BLaER1 treated with 17β-estradiol and CSF1 and Interleukin-3, amounts not matched to agents 10 nM and 100 nM (cell line): ENCODE data around the gene KCND1.

Source experiments
- H3K27ac ChIP-seq, 11 experiments: shearing (Covaris generic); formaldehyde crosslinking; 2 replicates each; pipeline ENCODE4 v1.8.1; 2022
- H3K27me3 ChIP-seq, 11 experiments: shearing (Covaris generic); formaldehyde crosslinking; 2 replicates each; pipeline ENCODE4 v1.8.1; 2022
- H3K36me3 ChIP-seq, 11 experiments: shearing (Covaris generic); formaldehyde crosslinking; 2 replicates each; pipeline ENCODE4 v1.8.1; 2022
- H3K4me1 ChIP-seq, 10 experiments: shearing (Covaris generic); formaldehyde crosslinking; 2 replicates each; pipeline ENCODE4 v1.8.1; 2022
- H3K4me2 ChIP-seq, 11 experiments: shearing (Covaris generic); formaldehyde crosslinking; 2 replicates each; pipeline ENCODE4 v1.8.1; 2022
- H3K4me3 ChIP-seq, 10 experiments: shearing (Covaris generic); formaldehyde crosslinking; 2 replicates each; pipeline ENCODE4 v1.8.1; 2022
- H3K9ac ChIP-seq, 11 experiments: shearing (Covaris generic); formaldehyde crosslinking; 2 replicates each; pipeline ENCODE4 v1.8.1; 2022
- H3K9me3 ChIP-seq, 11 experiments: shearing (Covaris generic); formaldehyde crosslinking; replicated peaks in 1 of 11; 2 replicates each; pipeline ENCODE4 v1.8.1; 2022
- H4K20me1 ChIP-seq, 11 experiments: shearing (Covaris generic); formaldehyde crosslinking; 2 replicates each; pipeline ENCODE4 v1.8.1; 2022
- Cebpa-rat ChIP-seq, 11 experiments: shearing (Covaris generic); IDR thresholded peaks; 2 replicates each; pipeline ENCODE4 v1.8.1; 2022

The KCND1 gene

DNA sequence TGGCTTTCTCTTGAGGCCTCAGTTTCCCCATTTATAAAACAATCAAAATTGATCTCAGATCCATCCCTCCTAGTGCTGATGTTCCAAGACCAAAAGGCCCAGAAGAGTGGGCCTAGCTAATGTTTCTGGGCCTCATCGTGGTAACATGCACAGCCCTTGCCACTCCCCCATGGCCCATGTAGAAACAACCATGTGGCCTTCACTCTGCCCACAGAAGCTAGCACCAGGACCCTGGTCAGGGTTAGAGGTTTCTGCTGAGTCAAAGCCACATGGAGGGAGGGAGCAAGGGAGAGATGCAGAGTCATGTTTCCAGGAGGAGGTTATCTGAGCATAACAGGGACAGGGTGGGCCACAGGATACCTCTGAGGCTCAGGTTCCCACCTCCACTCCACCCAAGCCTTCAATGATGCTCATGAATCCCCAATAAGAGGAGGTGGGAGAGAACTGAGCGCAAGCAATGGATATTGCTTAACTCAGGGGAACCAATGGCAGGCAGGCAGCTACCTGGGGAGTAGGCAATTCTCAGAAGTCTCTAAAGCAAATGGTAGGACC lies 31.2 kb downstream of the KCND1 start:
- Histone ChIP-seq H3K4me2 (peak overlapping the region; percentile 60 to 85 (median 73)), H3K27me3 (peaks cover 32 to 95% (median 80%) of the 10 kb centered on the region in 11 experiments), H3K4me1 (peaks cover 51 to 75% (median 60%) of the 10 kb centered on the region in 10 experiments), H4K20me1 (peaks cover 0 to 95% (median 60%) of the 10 kb centered on the region in 11 experiments; a peak in 18 of 22 replicates), H3K9ac (peak overlapping the region in 3 of 11 experiments; percentile 29 to 36 (median 33); a peak in 5 of 22 replicates), H3K9me3 (no peaks in the 10 kb centered on the region), H3K36me3 (peaks cover 0 to 32% (median 11%) of the 10 kb centered on the region in 11 experiments; a peak in 11 of 22 replicates), H3K4me3 (no peak overlapping the region), H3K27ac (peak overlapping the region in 9 of 11 experiments; percentile 45 to 92 (median 84); a peak in 15 of 22 replicates)
- TF ChIP-seq Cebpa-rat (IDR thresholded peaks at IDR 0.05), result no peak

DNA sequence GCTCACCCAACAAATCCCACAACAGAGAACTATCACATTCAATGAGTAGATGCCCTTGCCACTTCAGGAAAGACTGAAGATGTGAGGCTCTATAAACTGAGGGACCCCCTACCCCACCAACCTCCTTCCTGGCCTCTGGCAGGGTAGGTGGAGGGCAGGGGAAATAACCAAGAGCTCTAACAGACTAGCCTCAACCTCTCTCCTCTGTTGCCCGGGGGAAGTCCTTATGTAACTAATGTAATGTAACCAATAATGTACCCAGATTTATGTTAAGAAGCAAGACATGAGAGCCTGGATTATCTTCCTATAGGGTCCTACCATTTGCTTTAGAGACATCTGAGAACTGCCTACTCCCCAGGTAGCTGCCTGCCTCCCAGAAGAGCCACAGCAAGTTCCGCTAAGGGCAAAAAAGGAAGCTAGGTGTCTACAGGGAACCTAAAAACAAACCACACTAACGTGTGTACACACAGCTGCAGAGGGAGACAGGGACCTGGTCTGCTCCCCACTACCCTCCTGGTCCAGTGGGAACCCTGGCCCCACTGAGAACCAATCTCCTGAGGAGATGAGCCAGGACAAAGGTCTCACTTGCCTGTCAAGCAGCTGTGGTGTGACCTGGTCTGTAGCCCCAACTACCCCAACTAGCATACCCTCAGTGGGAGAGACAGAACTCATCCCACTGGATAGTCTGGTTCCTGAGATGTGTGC lies 32.0 kb downstream of the KCND1 start:
- H3K4me2 ChIP-seq, result peak overlapping the region; percentile 60 to 85 (median 73)
- H3K4me3 ChIP-seq, result no peak overlapping the region

DNA sequence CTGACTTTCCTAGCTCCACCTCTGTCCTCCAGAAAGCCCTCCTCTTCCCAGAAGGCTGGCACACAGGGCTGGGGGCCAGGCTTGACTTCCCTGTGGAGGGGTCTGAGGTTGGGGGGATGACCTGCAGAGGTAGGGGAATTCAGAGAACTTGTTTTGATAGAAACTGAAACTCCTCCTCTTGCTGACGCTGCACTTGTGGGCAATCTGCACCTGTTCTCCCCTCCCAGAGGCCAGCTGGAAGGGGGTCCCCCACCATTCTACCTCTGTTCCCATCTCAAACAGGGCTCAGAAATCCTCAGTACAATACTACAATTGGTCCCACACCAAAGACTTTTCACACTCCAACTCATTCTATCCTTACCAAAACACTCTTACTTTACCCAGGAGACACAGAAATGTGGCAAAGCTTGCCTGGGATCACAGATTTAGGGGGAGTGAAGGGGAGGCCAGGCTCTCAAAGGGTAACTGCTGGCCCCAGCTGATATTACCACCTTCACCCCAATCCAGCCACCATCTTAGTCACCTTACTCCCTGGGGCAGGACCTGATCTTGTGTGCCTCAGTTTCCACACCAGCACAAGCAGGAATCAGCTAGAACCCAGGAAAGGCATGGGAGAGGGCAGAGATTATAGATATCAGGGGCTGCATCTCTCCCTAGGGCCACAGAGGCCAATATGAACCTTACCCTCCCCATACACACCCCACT lies 32.8 kb downstream of the KCND1 start:
- Histone ChIP-seq H4K20me1 (peaks cover 0 to 90% (median 52%) of the 10 kb centered on the region in 11 experiments; a peak in 17 of 22 replicates), H3K9me3 (no peaks in the 10 kb centered on the region), H3K36me3 (peaks cover 7 to 36% (median 23%) of the 10 kb centered on the region in 11 experiments), H3K27ac (peak overlapping the region; percentile 14 to 92 (median 82); a peak in 20 of 22 replicates), H3K4me2 (peak overlapping the region; percentile 60 to 85 (median 73)), H3K4me3 (no peak overlapping the region), H3K9ac (peak overlapping the region; percentile 36 to 80 (median 68); a peak in 13 of 22 replicates), H3K4me1 (peaks cover 51 to 91% (median 66%) of the 10 kb centered on the region in 10 experiments), H3K27me3 (peaks cover 24 to 88% (median 74%) of the 10 kb centered on the region in 11 experiments)
- no peak for TF ChIP-seq Cebpa-rat (IDR thresholded peaks at IDR 0.05)

More for the DNA sequence above, 32.0 kb downstream of the KCND1 start:
- Histone ChIP-seq H3K9ac (peak overlapping the region in 8 of 11 experiments; percentile 16 to 80 (median 34); a peak in 9 of 22 replicates), H3K4me1 (peaks cover 51 to 83% (median 66%) of the 10 kb centered on the region in 10 experiments), H3K36me3 (peaks cover 0 to 36% (median 15%) of the 10 kb centered on the region in 11 experiments; a peak in 16 of 22 replicates), H3K27ac (peak overlapping the region in 10 of 11 experiments; percentile 6 to 92 (median 83); a peak in 18 of 22 replicates), H3K27me3 (peaks cover 32 to 96% (median 80%) of the 10 kb centered on the region in 11 experiments), H3K9me3 (no peaks in the 10 kb centered on the region), H4K20me1 (peaks cover 0 to 95% (median 58%) of the 10 kb centered on the region in 11 experiments; a peak in 18 of 22 replicates)
- no peak for TF ChIP-seq Cebpa-rat (IDR thresholded peaks at IDR 0.05)

DNA sequence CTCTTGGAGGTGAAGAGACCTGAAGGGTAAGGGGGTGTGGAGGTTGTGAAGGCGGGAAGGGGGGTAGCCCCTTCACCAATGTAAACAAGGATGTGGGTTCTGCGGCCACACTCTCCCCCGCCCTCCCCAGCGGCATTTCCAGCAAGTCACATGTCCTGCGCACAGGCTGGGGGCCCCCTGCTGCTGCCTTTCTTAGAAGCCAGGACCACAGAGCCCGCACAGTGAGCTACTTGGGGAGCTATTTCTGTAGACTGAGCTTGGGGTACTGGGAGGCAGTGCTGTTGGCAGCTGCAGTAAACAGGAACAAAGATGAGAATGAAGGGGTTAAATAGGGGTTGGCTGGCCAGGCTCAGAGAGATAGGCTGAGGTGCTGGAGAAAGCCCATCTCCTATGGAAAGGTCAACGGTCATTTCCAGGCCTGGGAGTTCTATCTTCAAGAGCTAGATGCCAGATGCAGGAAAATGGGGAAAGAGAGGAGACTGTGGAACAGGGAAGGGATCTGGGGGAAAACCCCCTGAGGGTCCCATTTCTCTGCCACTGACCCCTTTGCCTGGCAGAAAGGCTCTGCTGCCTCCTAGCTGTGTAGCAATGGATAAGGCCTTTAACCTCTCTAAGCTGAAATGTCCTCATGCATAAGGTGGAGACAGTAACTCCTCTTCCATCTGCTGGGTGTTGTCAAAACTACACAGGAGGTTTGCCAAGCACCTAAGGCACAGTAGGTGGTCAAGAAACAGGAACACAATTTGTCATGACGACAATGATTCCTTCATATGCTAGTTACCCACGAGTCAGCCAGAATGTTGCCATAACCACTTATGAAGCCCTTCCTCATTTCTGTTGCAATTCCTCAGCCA lies 34.4 kb downstream of the KCND1 start:
- H3K27me3 ChIP-seq, result peaks cover 21 to 72% (median 58%) of the 10 kb centered on the region in 11 experiments; a peak in 20 of 22 replicates
- peaks cover 0 to 9% (median 6%) of the 10 kb centered on the region in 11 experiments; a peak in 8 of 22 replicates for H3K9me3 ChIP-seq
- peak overlapping the region; percentile 52 to 80 (median 68); a peak in 21 of 22 replicates for H3K9ac ChIP-seq
- peaks cover 9 to 39% (median 26%) of the 10 kb centered on the region in 11 experiments for H3K36me3 ChIP-seq
- peak overlapping the region in 6 of 10 experiments; percentile 7 to 55 (median 32); a peak in 9 of 20 replicates for H3K4me3 ChIP-seq
- peak overlapping the region; percentile 14 to 92 (median 82) for H3K27ac ChIP-seq
- peak overlapping the region; percentile 60 to 85 (median 73) for H3K4me2 ChIP-seq
- H4K20me1 ChIP-seq, result peaks cover 0 to 76% (median 42%) of the 10 kb centered on the region in 11 experiments; a peak in 16 of 22 replicates
- TF ChIP-seq Cebpa-rat (IDR thresholded peaks at IDR 0.05), result peak in 4 of 11 experiments; percentile 21 to 72 (median 32); a peak in 5 of 22 replicates
- peaks cover 51 to 91% (median 66%) of the 10 kb centered on the region in 10 experiments for H3K4me1 ChIP-seq

DNA sequence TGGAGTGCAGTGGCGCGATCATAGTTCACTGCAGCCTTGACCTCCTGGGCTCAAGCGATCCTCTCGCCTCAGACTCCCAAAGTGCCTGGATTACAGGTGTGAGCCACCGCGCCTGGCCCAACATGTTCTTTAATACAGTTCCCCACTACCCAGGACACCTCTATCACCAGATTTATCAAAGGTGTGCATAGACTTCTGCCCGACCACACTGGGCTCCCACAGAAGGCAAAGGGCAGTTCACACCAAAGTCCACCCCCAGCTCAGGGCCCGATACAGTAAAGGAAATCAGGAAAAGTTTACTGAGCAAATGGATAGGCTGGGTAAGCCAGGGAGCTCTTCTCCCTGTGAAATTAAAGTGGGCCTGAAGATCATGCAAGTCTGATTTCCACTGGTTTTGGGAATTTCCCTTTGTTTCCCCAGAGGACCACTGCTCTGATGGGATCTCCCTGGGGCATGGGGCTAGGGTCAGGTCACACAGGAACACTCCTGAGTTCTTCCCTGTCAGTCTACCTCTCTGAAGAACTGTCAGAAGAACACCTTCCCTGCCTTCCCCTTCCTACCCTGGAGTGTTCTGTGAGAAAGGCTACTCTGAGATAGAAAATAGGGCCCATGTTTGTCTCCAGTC lies 35.1 kb downstream of the KCND1 start:
- peaks cover 9 to 40% (median 28%) of the 10 kb centered on the region in 11 experiments for H3K36me3 ChIP-seq
- H3K9me3 ChIP-seq, result peaks cover 0 to 9% (median 6%) of the 10 kb centered on the region in 11 experiments; a peak in 8 of 22 replicates
- peaks cover 51 to 84% (median 64%) of the 10 kb centered on the region in 10 experiments for H3K4me1 ChIP-seq
- TF ChIP-seq Cebpa-rat (IDR thresholded peaks at IDR 0.05), result no peak
- H3K4me3 ChIP-seq, result peak overlapping the region in 2 of 10 experiments; percentile 33 to 42; a peak in 4 of 20 replicates
- H3K27me3 ChIP-seq, result peaks cover 14 to 65% (median 52%) of the 10 kb centered on the region in 11 experiments; a peak in 20 of 22 replicates
- peaks cover 0 to 69% (median 42%) of the 10 kb centered on the region in 11 experiments; a peak in 16 of 22 replicates for H4K20me1 ChIP-seq
- H3K4me2 ChIP-seq, result peak overlapping the region; percentile 60 to 85 (median 73)
- H3K9ac ChIP-seq, result peak overlapping the region; percentile 52 to 80 (median 68); a peak in 20 of 22 replicates
- H3K27ac ChIP-seq, result peak overlapping the region; percentile 14 to 92 (median 82); a peak in 21 of 22 replicates

DNA sequence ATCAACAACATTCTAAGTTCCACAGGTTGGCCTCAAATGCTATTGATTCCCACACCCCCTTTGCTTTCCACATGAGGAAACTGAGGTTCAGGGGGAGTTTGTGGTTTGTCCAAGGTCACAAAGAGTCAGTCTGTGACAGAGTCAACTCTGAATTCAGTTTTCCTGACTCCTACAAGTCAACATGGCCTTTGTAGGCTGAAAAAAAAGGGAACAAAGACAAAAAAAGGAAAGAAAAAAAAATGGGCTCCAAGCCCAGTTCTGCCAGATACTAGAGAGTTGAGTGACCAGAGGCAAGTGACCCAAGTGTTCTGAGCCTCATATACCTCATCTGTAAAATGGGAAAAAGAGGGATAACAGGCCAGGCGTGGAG lies 36.4 kb downstream of the KCND1 start:
- Histone ChIP-seq H3K4me2 (peak overlapping the region in 5 of 11 experiments; percentile 13 to 85 (median 73); a peak in 10 of 22 replicates), H3K27ac (peak overlapping the region in 6 of 11 experiments; percentile 5 to 92 (median 90); a peak in 9 of 22 replicates), H3K4me3 (no peak overlapping the region), H3K9ac (peak overlapping the region in 3 of 11 experiments; percentile 14 to 57 (median 24); a peak in 5 of 22 replicates), H4K20me1 (peaks cover 0 to 57% (median 32%) of the 10 kb centered on the region in 11 experiments; a peak in 16 of 22 replicates), H3K4me1 (peaks cover 44 to 72% (median 52%) of the 10 kb centered on the region in 10 experiments), H3K9me3 (peaks cover 0 to 9% (median 6%) of the 10 kb centered on the region in 11 experiments; a peak in 8 of 22 replicates), H3K36me3 (peaks cover 15 to 51% (median 31%) of the 10 kb centered on the region in 11 experiments), H3K27me3 (peaks cover 8 to 53% (median 43%) of the 10 kb centered on the region in 11 experiments; a peak in 20 of 22 replicates)
- no peak for TF ChIP-seq Cebpa-rat (IDR thresholded peaks at IDR 0.05)
